GM18499 (cell line): ENCODE data around the gene ATXN7.
A peak's percentile ranks its signal among the peaks of the same experiment; 100 is the strongest.

Source experiments
- ATAC-seq: cut with Tn5 transposase; IDR thresholded peaks from one replicate; pipeline ENCODE4 v1.9.1; 2021; ENCODE audit warnings: moderate number of reproducible peaks; ENCODE audit not compliant: insufficient read depth, unreplicated experiment

Gene ATXN7

DNA sequence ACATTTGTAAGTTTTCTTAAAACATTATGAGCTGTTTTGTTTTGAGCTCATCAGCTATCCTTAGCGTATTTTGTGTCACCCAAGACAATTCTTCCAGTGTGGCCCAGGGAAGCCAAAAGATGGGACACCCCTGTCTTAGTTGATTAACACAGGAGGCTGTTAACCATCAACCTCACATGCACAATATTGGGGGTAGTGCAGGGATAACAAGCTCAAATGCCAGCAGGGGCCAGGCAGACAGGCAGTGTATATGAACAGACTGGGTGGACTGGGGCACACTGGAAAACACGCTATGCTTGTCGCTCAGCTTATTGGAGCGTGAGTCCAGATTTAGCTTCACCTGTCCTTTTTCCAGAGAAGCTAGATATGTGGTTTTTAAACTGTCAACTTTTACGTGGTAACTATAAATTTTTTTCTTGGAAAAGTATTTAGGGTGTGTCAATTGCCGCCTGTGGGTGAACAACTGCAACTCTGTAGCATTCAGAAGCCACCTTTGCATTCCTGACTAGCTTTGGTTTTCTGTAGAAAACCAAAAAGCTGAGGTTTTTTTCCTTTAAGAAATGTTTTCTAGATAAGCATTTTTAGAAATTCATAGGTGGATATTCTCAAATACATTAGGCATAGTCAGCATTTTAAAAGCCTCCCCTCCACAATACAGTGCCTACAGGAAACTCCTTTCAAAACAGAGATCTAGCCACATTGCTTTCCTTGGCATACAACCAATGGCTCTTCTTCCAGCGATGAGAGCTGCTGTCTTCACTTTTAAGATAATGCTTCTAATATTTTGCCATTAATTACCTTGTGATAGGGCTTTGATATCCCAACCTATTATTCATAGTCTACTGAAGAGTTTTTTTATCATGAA, 145.1 kb downstream of the ATXN7 start:
- ATAC-seq, result no peak

DNA sequence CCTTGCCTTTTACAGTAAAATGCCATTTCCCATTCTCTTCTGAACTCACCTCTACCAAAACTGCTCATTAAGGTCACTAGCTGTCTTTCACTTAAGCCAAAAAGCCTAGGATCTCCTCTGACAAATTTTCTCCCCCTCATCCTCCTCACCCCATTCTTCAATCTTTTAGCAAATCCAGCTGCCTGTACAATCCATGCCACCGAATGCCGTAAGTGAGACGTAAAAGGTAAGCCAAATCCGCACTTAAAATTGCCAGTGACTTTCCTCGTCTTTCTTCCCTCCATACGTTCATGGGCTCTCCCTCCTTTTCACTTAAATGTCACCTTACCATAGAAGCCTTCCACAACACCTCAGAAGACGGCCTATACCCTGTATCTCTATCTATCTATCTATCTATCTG, 145.9 kb downstream of the ATXN7 start:
- no peak for ATAC-seq

DNA sequence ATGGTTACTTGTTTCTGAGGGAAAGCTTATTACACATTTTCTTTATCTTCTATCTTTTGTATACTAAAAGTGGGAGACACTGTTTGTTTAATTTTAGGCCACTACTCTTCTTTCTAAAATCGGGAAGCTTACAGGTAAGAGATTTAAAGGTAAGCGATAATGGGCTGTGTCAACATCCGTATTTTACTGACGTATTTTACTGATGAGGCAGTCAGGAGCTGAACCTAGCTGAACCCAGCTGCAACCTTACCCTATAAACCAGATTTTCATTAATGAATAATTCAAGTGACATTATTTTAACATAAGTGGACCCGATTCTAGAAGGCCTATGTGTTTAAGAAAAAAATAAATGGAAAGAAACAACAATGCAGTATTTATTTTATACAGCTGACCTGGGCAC, 146.5 kb downstream of the ATXN7 start:
- ATAC-seq, result no peak

DNA sequence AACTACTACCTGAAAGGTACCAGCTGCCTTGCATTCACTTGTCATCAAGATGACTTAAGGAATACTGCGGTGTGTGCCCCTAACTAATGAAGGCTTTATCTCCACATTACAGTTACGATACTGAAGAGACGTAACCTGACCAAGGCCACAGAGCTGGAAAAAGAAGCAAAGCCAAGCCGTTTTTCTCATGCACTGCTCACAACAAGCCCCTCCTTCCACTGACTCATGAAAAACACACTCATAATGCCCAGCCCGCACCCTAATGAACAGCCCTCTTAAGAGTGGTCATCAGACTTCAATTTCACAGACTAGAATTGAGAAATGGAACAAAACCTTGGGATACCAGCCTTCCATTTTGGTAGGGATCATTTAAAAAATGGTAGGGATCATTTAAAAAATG, 148.0 kb downstream of the ATXN7 start:
- ATAC-seq, result no peak

DNA sequence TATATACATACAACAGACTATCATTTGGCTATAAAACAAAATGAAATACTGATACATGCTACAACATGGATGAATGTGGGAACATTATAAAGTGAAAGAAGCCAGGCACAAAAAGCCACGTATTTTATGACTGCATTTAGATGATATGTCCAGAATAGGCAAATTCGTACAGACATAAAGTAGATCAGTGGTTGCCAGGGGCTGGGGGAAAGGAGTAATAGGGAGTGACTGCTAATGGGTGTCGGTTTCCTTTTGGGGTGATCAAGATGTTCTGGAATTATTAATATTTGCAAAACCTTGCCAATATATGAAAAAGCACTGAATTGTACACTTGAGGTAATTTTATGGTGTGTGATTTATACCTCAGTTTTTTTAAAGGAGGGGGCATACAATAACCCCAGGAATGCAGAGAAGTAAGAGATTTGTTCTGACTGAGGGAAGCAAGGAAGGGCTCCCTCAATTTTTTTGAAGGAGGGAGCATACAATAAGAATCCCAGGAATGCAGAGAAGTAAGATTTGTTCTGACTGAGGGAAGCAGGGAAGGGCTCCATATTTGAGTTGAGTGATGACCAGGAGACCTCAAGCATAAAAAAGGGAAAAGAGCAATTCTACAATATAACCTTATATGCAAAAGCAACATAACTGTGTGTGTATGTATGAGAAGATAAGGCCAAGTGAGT, 153.4 kb downstream of the ATXN7 start:
- ATAC-seq, result no peak

DNA sequence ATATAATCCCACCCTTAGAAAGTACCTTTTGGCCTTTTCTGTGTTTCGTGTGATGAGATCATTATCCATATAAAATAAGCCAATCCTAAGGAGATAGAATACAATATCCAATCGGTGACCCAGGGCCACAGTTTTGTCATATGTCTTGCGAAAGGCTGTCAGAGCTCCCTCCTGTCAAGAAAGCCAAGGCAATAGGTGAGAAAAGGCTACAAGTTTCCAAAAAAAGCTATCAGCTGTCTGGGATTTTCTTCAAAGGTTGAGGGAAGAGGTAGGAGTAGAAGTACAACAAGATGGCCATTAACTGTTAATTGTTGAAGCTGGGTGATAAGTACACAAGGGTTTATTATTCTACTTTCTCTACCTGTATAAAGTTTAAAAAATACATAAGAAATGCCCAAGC, 155.6 kb downstream of the ATXN7 start:
- ATAC-seq, result no peak

DNA sequence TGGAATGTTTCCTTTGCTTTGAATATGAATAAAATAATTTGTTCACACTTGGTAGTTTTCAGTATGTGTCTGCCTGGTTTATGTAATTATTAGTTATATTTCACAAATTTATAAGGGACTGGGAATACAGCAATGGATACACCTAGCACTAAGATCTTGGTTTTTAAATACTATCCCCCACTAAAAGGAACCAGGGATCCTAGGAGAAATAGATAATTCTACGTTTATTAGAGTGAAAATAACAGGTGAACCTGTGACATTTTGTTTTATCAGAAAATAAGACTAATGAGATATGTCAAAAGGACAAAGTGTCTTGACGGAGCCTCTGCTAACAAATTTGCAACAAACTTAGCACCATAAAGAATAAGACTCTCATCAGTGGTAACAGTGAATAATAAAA, 156.2 kb downstream of the ATXN7 start:
- ATAC-seq, result no peak

DNA sequence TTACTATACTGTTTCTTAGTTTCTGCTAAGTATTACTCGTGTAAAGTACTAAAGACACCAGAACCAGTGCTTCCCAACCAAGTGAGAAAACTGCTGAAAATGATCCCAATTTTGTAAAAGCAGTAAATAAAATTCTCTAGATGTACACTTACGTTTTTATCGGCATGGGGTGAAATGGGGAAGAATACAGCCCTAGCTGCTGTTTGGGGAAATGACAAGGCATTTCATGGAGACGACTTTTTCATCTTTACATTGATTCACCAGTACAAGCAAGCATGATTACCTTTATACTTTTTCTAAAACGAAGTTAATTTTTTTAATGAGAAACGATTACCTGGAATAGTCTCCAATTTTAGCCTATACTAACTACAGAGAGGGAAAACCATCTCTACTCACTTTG, 158.3 kb downstream of the ATXN7 start:
- ATAC-seq, result no peak

DNA sequence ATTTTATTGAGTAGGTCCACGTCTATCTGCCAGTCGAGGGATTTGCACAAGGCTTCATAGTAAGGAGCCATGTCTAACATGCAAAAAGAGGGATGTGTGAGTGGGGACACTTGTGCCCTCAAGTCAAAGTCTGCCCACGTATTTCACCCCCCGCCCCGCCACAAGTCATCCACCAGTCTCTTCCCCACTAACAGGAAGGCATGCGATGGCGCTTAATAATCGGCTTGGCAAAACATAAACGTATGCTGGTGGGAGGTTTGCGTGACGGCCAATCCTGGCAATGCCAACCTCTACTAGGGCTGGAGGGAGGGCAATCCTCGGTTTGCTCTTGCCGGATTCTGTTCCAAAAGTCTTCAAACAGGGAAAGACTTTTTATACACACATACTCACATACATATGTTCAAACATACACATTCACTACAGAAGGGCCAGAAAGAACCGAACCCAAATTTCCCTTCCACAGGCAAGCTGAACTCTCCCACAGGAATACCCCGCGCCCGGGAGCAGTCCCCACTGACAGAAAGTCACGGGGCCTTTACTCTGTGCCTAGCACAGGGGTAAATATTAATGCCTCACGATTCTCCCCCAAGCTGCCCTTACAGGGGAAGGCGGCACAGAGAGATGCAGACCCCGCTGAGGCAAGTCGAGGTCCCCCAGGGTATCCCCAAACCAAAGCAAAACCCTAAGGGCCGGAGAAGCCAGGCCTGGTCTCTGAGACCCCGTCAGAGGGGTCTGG, 159.0 kb downstream of the ATXN7 start:
- no peak for ATAC-seq

DNA sequence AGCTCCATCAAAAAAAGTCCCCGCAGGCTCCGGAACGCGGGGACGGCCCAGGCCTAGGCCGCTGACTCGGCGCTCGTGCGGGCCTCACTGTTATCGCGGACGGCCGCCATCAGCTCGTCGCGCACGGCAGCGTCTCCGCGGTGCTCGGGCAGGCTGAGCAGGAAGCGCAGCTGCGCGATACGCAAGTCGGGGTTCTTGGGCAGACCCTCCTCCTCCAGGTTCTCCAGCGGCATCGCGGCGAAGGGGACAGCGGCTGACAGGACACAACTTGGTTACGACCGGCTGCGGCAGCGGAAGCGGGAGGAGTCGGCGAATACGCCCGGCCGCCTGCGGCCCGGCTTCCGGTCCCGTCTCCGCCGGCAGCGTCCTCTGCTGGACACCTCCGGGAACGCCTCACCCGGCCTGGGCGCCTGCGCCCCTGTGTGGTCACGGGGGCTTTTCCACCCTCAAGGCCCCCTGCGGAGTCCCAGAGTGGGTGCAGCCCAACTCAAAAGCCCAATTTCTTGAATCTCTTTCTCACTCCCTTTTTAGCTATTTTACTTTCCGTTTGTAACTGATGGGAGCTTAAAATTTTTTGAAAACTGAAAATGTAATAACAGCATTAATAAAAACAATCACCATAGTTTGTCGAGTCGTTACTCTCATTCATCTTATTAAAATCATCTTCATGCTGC, 159.7 kb downstream of the ATXN7 start, which contains the start of gene PSMD6:
TSS of gene PSMD6 (minus strand) at position 308 of the 674 bp plus-strand sequence. CDS start at position 233, 75 bp downstream.
- peak; percentile 85 for ATAC-seq

DNA sequence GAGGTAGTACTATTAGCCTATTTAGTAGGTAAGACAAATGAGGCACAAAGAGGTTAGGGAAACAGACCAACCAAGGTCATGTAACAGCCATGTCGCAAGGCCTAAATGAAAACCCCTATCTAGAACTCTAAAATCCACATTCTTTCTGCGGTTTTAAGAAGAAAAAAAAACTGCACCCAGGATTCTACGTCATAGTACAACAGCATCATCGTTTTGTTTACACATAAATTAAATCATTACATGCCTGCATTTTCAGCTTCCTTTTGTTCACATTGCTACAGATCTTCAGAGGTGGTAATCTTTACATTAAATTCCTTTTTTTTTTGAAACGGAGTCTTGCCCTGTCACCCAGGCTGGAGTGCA, 160.2 kb downstream of the ATXN7 start:
- no peak for ATAC-seq

DNA sequence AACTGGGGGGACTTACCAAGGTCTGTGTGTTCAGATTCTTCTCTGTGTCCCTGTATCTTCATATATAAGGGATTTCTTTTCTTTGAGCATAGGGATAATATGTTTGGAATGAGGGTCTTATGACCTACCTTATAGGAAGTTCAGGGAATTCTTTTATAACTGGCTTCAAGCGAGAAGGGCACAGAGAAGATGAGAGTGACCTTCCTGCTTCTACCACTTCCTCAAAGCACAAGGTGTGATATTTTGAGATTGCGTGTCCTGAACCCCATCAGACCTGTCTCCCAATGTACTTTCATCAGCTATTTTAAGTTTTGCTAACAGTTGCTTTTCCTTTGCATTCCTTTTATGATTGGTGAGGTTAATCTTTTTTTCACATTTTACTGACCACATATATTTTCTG, 162.7 kb downstream of the ATXN7 start:
- no peak for ATAC-seq

DNA sequence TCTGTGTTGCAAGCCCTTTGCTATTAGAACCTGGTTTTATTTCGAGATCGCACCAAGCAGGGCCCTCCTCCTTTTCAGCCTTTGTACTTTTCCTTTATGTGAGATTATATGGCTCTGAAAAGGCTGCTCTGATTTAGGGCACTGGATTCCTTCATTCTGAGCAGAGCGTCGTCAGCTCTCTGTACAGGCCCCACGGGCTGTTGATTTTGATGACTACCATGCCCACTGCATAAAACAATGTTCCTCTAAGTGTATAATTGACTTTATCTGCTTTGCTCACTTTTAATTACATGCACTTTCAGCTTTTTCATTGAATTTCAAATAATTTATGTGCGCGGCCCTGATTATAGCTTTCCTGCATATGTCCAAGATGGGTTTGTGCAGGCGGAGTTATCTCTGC, 164.0 kb downstream of the ATXN7 start:
- ATAC-seq, result no peak

DNA sequence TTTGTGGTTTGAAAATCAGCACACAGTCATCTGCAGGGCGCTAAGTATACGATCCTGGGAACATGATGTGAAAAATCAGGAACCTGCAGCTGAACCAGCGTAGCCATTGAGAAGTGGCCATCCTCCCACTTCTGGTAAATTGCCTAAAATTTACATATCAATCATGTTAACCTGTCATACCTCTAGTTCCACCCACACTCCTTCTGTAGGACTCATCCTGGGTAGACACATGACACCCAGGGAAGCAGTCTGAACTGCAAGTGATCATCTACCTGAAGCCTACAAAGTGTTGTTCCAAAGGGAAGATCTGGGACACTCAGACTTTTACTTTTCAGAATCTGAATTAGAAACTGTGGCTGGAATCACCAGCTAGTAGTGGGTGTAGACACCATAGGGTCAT, 165.1 kb downstream of the ATXN7 start:
- ATAC-seq, result no peak

DNA sequence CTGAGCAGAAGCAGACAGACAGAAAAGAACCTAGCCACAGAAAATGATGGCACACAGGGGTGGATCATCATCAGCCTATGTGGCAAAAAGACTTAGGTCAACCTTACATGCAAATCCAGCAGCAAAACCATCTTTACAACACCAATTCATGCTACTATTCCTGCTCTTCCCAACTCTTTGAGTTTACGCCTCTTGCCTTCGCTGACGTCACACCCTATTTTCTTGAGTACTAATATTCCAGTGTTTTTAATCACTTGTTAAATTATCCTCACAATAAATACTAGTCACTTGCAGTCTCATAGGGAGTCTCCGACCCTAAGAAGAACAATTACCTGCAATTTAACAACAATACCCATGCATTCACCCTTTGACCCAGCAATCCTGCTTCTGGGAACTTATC, 165.6 kb downstream of the ATXN7 start:
- ATAC-seq, result no peak

DNA sequence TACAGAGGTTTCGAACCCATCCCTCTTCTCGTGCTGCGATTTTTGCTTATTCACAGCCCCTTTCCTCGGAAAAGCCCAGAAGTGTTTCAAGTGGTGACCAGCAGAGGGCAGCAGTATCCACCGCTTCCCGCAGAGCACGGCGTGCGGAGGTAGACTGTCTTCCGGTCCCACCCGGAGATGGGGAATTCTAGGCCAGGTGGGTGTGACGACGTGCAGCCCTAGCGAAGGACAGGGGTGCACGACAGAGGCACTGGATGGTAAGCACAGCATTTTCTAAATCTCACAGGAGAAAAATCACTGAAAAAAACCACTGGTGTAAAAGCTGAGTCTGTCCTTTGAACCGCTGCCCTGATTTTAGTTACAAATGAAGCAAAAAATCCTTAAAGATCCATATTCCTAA, 167.1 kb downstream of the ATXN7 start:
- ATAC-seq, result peak; percentile 82

DNA sequence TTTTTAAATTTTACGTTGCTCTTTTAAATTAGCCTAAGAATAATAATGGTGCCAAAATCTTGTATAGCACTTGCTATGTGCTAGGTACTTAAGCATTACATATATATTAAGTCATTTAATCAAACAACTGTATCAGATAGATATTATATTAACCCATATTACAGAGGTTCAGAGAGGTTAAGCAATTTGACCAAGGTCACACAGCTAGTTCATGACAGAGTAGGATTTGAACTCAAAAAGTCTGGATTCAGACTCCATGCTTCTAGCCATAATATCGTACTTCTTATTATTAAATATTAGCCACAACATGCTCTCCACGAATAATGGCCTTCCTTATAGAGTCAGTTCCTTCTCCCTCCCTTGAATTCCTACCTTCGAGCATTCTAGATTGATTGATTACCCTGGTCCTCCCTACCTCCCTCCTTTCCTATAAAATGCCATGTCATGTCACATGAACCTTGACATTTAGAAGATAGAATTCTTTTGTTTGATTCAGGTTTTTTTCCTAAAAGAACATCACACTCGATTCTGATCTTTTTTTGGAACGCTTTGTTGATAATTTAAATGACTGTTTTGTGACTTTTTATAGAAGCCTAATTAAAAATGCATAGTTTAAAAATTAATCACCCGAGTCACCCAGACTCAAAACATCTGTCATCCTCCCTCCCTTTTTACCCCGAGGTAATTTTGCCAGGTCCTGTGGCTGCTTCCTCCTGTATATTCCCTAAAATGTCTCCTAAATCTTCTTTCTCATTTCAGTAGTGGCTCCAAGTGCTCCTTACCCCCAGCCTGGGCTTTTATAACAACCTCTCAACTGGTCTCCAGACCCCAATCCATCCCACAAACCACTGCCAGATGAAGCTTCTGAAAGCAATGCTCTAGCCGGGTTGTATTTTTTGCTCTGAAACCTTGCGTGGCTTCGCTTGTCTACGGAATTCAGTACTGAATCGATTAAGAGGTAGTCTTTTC, 168.2 kb downstream of the ATXN7 start:
- ATAC-seq, result no peak

DNA sequence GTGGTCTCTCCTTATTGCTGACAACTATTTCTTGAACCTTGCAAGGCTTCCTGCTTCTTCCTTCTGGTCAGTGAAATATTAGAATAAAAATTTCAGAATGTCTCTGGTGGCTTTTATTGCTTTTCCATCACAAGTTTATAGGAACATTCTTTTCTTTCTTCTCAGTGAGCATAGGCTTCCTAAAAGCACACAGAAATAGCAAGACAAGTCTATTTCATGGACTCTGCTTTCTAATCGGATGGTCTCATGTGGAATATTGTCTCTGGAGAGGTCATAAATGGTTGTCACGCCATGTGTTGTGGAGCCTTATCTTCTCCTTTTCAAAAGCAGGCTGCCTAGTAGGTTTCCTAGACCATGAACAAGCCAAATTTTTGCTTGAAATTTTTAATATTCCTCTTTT, 169.4 kb downstream of the ATXN7 start:
- no peak for ATAC-seq

DNA sequence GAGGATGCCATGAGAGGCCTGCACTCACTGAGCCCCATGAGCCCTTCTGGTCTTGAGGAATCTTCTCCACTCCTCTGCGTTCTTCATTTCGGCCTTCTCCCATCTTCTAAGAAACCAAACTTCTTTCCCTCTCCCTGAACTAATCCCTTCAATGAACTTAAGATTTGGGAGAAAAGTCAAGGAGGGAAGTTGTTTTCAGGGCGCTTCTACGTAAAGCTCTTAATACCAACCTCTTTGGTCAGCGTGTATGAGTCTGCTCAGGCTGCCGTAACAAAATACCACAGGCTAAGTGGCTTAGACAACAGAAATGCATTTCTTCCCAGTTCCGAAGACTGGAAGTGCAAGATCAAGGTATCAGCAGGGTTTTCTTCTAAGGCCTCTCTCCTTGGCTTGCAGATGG, 173.4 kb downstream of the ATXN7 start:
- ATAC-seq, result no peak
